IPS-20b (cell line): ENCODE data around the gene PALMD.

Experiments
- H3K27ac ChIP-seq: one replicate; pipeline ENCODE4 v1.5.1; 2013; ENCODE audit warnings: low read length
- H3K27me3 ChIP-seq: 2 replicates; pipeline ENCODE4 v1.6.1; 2013; ENCODE audit warnings: mild to moderate bottlenecking, low read length, inconsistent platforms; ENCODE audit not compliant: insufficient read depth
- H3K36me3 ChIP-seq: 2 replicates; pipeline ENCODE4 v1.6.1; 2013; ENCODE audit warnings: low read depth, mild to moderate bottlenecking, inconsistent platforms, low read length, moderate library complexity; ENCODE audit not compliant: insufficient read depth
- H3K4me1 ChIP-seq: 2 replicates; pipeline ENCODE4 v1.6.1; 2013; ENCODE audit warnings: mild to moderate bottlenecking, control low read depth, inconsistent platforms, low read length, moderate library complexity; ENCODE audit not compliant: insufficient read depth
- H3K4me3 ChIP-seq: 2 replicates; pipeline ENCODE4 v1.5.1; 2013; ENCODE audit warnings: mild to moderate bottlenecking, low read length, inconsistent platforms
- H3K9ac ChIP-seq: 2 replicates; pipeline ENCODE4 v1.6.1; 2013; ENCODE audit warnings: low read depth, mild to moderate bottlenecking, inconsistent platforms, low read length, moderate library complexity
- H3K9me3 ChIP-seq: 2 replicates; pipeline ENCODE4 v1.6.1; 2013; ENCODE audit warnings: mild to moderate bottlenecking, low read depth, low read length, inconsistent platforms; ENCODE audit not compliant: insufficient read depth

PALMD gene, protein sequence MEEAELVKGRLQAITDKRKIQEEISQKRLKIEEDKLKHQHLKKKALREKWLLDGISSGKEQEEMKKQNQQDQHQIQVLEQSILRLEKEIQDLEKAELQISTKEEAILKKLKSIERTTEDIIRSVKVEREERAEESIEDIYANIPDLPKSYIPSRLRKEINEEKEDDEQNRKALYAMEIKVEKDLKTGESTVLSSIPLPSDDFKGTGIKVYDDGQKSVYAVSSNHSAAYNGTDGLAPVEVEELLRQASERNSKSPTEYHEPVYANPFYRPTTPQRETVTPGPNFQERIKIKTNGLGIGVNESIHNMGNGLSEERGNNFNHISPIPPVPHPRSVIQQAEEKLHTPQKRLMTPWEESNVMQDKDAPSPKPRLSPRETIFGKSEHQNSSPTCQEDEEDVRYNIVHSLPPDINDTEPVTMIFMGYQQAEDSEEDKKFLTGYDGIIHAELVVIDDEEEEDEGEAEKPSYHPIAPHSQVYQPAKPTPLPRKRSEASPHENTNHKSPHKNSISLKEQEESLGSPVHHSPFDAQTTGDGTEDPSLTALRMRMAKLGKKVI

DNA sequence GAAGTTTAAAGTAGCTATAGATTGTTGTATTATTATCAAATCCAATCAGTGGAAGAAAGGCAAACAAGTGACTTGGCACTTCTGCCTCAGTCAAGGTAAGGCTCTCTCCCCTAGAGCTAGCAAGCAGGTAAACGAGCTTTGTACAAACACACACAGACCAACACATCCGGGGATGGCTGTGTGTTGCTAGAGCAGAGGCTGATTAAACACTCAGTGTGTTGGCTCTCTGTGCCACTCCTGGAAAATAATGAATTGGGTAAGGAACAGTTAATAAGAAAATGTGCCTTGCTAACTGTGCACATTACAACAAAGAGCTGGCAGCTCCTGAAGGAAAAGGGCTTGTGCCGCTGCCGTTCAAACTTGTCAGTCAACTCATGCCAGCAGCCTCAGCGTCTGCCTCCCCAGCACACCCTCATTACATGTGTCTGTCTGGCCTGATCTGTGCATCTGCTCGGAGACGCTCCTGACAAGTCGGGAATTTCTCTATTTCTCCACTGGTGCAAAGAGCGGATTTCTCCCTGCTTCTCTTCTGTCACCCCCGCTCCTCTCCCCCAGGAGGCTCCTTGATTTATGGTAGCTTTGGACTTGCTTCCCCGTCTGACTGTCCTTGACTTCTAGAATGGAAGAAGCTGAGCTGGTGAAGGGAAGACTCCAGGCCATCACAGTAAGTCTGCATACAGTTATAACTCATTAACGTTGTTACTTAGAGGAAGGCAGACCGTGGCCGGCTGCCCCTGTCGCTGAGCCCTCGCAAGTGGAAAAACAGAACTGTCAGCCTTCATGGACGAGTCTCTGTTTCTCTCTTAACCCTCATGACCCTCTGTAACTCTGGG is at the start of gene PALMD:
Gene PALMD, plus strand, starts transcription at position 415 of the 833 bp plus-strand sequence. Its CDS starts 205 bp downstream, at position 620.
- peaks cover 27% of the 10 kb centered on the region for H3K4me1 ChIP-seq
- H3K9me3 ChIP-seq = no peaks in the 10 kb centered on the region
- peak within 1 kb of the TSS; percentile 51 for H3K9ac ChIP-seq
- no peaks in the 10 kb centered on the region for H3K36me3 ChIP-seq
- H3K4me3 ChIP-seq = peak within 1 kb of the TSS; percentile 30; the same call in 1 of the 2 replicates
- H3K27ac ChIP-seq = no peak within 1 kb of the TSS
- H3K27me3 ChIP-seq = 0 out of 2 replicates have a peak, but pooled peaks cover 5% of the 10 kb centered on the region

DNA sequence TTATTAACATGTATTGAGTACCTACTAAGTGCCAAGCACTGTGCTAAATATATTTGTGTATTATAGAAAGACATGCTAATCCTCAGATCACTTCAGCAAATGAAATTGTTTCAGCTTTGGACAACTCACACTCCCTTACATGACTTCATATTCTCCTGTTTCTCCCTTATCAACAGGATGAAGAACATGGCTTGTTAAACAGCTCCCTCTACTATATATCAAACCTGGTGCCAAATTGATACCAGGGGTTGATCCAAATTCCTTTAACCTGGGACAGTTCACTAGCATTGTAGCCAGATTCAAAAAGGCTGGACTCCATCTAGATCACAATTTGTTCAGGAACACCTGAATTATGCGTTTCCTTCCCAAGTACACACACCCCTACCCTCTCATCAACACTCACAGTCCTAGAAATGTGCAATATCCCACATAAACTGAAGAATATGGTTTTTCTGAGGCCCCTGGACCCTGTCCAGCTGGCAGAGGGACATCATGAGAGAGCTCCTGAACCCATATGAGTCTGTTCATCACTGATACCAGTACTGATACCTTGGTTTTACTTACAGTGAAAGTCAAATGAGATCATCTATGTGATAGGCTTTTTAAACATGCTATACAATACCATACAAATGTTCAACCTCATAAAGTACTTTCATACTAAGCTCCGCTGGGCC is 47.0 kb upstream of the PALMD start:
- H3K27ac ChIP-seq = no peak overlapping the region
- H3K36me3 ChIP-seq = no peaks in the 10 kb centered on the region
- no peaks in the 10 kb centered on the region for H3K9me3 ChIP-seq
- no peak overlapping the region for H3K4me3 ChIP-seq
- no peaks in the 10 kb centered on the region for H3K27me3 ChIP-seq
- no peak overlapping the region for H3K9ac ChIP-seq
- no peaks in the 10 kb centered on the region for H3K4me1 ChIP-seq

DNA sequence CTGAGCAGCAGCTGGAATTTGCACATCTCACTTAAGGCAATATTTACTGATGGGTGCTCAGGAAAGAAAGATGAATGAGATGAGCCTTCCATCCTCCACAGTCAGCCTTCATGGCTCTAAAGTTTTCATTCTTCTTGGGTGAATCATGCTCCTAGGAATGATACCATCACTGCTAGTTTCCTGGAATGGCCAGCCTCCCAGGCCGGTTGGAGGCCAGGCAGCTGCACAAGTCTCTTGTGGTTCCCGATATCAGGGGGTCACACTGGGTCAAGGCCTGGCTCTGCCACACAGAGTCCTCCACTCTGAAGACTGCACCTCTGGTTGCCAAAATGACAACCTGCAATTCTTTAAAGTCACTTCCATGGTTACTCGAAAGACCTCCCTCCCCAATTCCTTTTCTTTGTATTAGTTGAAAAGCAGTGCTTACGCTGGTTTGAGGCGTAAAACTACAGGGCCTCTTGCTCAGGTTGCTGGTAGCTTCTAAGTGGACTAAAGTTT is 46.2 kb upstream of the PALMD start:
- Histone ChIP-seq H3K27me3 (no peaks in the 10 kb centered on the region), H3K9me3 (no peaks in the 10 kb centered on the region), H3K4me3 (no peak overlapping the region), H3K27ac (no peak overlapping the region), H3K9ac (no peak overlapping the region), H3K4me1 (no peaks in the 10 kb centered on the region), H3K36me3 (no peaks in the 10 kb centered on the region)

DNA sequence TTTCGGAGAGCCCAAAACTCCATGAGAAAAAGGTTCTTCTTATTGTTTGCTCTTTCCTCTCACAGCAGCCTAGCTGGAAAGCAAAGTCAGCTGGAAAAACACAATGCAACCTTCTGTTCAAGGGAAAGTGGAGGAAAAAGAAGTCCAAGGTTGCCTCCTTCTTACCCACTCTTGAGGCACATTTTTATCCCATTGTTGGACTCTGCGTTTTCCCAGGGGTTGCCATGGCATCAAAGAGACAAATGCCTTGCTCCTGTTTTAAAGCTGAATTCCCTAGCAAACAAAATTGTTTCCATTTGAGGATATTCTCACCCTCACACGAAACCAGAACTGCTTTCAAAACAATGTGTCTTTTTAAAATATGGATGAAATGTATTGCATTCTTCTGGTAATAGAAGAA is 45.1 kb upstream of the PALMD start:
- Histone ChIP-seq H3K4me3 (no peak overlapping the region), H3K9ac (no peak overlapping the region), H3K27ac (no peak overlapping the region), H3K4me1 (no peaks in the 10 kb centered on the region), H3K36me3 (no peaks in the 10 kb centered on the region), H3K9me3 (no peaks in the 10 kb centered on the region), H3K27me3 (no peaks in the 10 kb centered on the region)

DNA sequence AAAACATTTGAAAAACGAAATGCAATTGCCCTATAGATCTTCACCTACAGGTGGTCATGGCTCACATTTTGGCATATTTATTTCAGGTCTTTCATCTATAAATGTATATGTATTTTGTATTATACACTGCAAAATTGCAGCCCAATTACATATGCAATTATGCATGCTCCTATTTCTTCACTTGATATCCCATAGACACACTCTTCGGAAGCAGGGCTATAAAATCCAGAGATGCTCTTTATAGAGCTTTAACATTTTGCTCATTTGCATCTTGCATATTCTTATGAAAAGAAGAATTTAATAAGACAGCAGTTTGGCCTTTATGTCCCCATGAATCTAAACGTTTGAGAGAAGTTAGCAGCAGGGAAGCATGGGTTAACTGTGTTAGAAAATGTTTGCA is 44.7 kb upstream of the PALMD start:
- no peaks in the 10 kb centered on the region for H3K4me1 ChIP-seq
- H3K27ac ChIP-seq = no peak overlapping the region
- no peaks in the 10 kb centered on the region for H3K27me3 ChIP-seq
- no peak overlapping the region for H3K4me3 ChIP-seq
- H3K36me3 ChIP-seq = no peaks in the 10 kb centered on the region
- H3K9me3 ChIP-seq = no peaks in the 10 kb centered on the region
- no peak overlapping the region for H3K9ac ChIP-seq

DNA sequence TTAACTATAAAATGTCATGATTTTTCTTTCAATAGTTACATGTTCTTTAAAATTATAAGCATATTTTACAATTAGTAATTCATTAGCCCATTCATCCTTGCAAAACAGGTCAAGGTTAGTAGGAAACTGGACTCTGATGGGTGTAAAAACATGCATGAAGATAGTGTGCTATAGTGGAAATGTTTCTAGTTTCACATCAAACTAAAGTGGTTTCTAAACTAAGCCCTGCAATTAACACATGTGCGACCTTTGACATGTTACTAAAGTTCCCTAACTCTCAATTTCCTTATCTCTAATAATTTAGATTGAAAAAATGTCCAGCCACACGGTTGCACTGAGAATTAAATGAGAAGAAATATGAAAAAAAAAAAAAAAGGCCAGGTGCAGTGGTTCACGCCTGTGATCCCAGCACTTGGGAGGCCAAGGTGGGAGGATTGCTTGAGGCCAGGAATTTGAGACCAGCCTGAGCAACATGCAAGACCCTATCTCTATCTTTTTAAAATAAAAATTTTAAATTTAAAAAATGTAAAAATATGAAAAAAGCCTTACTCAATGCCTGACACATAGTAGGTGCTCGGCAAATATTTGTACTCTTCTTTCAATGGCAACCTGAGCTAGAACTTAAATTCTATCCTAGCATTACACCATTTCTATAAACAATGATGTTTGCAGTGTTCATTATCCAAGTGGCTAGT is 44.1 kb upstream of the PALMD start:
- H3K27ac ChIP-seq = no peak overlapping the region
- no peak overlapping the region for H3K4me3 ChIP-seq
- H3K9ac ChIP-seq = no peak overlapping the region
- H3K36me3 ChIP-seq = no peaks in the 10 kb centered on the region
- no peaks in the 10 kb centered on the region for H3K27me3 ChIP-seq
- no peaks in the 10 kb centered on the region for H3K4me1 ChIP-seq
- H3K9me3 ChIP-seq = no peaks in the 10 kb centered on the region

DNA sequence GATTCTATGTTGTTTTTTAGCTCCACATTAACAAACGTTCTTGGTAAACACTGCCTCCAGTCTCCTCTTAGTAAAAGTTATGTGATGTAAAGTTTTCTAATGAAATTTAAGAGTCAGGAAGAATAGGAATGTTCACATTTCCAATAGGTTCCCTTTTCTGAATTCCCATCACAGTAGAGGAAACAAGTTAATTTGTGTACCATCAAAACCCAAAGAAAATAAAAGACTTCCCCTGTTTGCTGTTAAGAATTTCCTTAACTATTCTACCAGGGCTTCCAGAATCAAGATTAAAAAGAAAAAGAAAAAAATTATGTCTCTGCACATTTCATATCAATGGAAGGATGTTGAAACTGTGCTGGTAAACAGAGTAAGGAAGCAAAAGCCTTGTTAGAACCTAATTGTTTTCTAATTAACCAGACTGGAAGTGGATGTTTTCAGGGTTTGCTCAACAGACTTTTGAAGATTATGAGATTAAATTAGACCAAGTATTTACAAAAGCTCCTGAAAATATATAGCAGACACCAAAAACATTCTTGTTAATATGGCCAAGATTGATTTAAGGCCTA is 43.4 kb upstream of the PALMD start:
- no peaks in the 10 kb centered on the region for H3K36me3 ChIP-seq
- no peak overlapping the region for H3K4me3 ChIP-seq
- H3K27me3 ChIP-seq = no peaks in the 10 kb centered on the region
- no peak overlapping the region for H3K27ac ChIP-seq
- no peaks in the 10 kb centered on the region for H3K4me1 ChIP-seq
- H3K9me3 ChIP-seq = peaks cover 1% of the 10 kb centered on the region; the same call in 1 of the 2 replicates
- H3K9ac ChIP-seq = no peak overlapping the region

DNA sequence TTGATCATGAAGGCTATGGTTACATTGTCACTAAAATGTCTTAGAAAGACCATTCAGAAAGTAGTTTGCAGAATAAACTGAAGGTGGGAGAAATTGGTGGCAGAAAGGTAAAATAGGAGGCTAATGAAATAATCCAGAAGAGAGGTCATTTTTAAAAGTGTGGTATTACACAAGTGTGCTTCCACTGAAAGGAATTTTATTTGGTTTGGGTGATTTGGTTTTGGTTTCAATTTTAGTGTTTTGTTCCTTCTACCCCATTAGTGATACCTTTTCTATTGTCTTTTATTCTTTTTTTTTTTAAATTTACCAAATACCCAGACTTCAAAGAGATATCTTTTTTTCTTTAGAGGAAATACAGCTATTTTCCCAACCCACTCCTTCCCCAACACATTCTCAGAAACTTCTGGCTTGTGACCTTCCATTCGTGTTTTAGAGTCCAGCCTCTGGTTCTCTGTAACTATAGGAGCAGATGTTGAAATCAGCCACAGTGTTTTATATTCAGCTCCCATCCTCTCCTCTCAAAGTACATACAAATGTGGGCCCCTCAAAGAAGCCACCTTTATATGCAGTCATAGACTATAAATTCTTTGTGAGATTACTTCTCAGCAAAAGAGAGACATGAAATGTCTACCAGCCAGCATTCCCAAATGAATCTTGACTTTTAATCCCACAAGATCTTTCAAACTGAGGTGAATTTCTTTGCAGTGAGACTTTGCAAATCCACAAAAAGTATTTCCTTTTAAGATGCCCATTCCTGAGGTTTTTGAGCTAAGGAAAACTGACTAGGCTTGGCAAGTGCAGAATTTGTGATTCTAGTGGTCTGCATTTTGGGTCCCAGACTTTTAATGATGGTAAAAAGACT is 42.0 kb upstream of the PALMD start:
- no peaks in the 10 kb centered on the region for H3K27me3 ChIP-seq
- H3K4me3 ChIP-seq = no peak overlapping the region
- H3K4me1 ChIP-seq = no peaks in the 10 kb centered on the region
- H3K36me3 ChIP-seq = no peaks in the 10 kb centered on the region
- no peak overlapping the region for H3K9ac ChIP-seq
- no peak overlapping the region for H3K27ac ChIP-seq
- H3K9me3 ChIP-seq = peaks cover 6% of the 10 kb centered on the region; the same call in 1 of the 2 replicates

DNA sequence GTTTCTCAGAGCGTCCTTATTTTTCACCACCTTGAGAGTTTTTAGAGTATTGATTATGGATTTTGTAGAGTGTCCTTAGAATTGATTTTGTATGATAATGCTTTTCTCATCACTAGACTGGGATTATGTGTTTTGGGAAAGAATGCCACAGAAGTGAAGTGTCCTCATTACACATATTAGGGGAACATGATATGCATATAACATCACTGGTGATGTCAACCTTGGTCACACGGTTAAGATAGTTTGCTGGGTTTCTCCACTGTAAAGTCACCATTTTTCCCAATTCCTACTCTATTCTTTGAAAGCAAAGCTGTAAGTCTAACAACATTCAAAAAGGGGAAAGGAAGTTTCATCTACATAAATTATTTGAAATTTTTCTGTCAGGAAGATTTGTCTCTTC is 39.6 kb upstream of the PALMD start:
- no peaks in the 10 kb centered on the region for H3K36me3 ChIP-seq
- no peak overlapping the region for H3K27ac ChIP-seq
- no peak overlapping the region for H3K9ac ChIP-seq
- no peaks in the 10 kb centered on the region for H3K4me1 ChIP-seq
- H3K4me3 ChIP-seq = no peak overlapping the region
- no peaks in the 10 kb centered on the region for H3K27me3 ChIP-seq
- peaks cover 6% of the 10 kb centered on the region; the same call in 1 of the 2 replicates for H3K9me3 ChIP-seq

DNA sequence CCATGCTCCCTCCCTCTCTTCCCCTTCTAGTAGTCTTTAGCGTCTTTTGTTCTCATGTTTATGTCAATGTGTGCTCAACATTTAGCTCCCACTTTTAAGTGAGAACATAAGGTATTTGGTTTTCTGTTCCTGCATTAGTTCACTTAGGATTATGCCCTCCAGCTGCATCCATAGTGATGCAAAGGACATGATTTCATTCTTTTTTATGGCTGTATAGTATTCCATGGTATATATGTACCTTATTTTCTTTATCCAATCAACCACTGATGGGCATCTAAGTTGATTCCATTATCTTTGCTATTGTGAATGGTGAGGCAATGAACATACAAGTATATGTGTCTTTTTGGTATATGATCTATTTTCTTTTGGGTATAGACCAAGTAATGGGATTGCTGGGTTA is 38.3 kb upstream of the PALMD start:
- Histone ChIP-seq H3K9ac (no peak overlapping the region), H3K4me1 (no peaks in the 10 kb centered on the region), H3K27ac (no peak overlapping the region), H3K9me3 (peaks cover 6% of the 10 kb centered on the region; the same call in 1 of the 2 replicates), H3K36me3 (no peaks in the 10 kb centered on the region), H3K27me3 (no peaks in the 10 kb centered on the region), H3K4me3 (no peak overlapping the region)
